Smooth muscle cell (in vitro differentiated cells): Measurements from ENCODE around the gene KLHL29. TPM values are rescaled to one million over a fixed set of nuclear protein-coding genes. Genes with fewer than 3 reads are reported as not detected.

Experiments
- DNase-seq: peaks from one replicate; lab custom pipeline; 2025; ENCODE audit not compliant: unreplicated experiment; lab: John Stamatoyannopoulos, UW
- H2AFZ ChIP-seq: fragments of 200-600 bp; sonication (generic); 2 replicates; pipeline ENCODE4 v1.6.0; 2016; ENCODE audit warnings: antibody characterized with exemption, low read depth, mild to moderate bottlenecking
- H3F3A ChIP-seq: fragments of 200-600 bp; sonication (generic); 2 replicates; pipeline ENCODE4 v1.6.0; 2017; ENCODE audit warnings: antibody characterized with exemption, low read depth
- H3K27ac ChIP-seq: fragments of 200-600 bp; sonication (generic); 2 replicates; pipeline ENCODE4 v1.5.1; 2016; ENCODE audit warnings: low read depth, mild to moderate bottlenecking
- H3K27me3 ChIP-seq: fragments of 200-600 bp; sonication (generic); 2 replicates; pipeline ENCODE4 v1.6.1; 2016; ENCODE audit warnings: low read depth, mild to moderate bottlenecking
- H3K36me3 ChIP-seq: fragments of 200-600 bp; sonication (generic); 2 replicates; pipeline ENCODE4 v1.5.1; 2016; ENCODE audit warnings: low read depth
- H3K4me1 ChIP-seq: fragments of 200-600 bp; sonication (generic); 2 replicates; pipeline ENCODE4 v1.5.1; 2016; ENCODE audit warnings: low read depth
- H3K4me2 ChIP-seq: fragments of 200-600 bp; sonication (generic); 2 replicates; pipeline ENCODE4 v1.6.0; 2016; ENCODE audit warnings: mild to moderate bottlenecking
- H3K4me3 ChIP-seq: fragments of 200-600 bp; sonication (generic); 2 replicates; pipeline ENCODE4 v1.5.1; 2016; ENCODE audit warnings: mild to moderate bottlenecking
- H3K79me2 ChIP-seq: fragments of 200-600 bp; sonication (generic); 2 replicates; pipeline ENCODE4 v1.6.0; 2016; ENCODE audit warnings: low read depth, mild to moderate bottlenecking
- H3K9ac ChIP-seq: fragments of 200-600 bp; sonication (generic); 2 replicates; pipeline ENCODE4 v1.6.0; 2016; ENCODE audit warnings: low read depth
- H3K9me3 ChIP-seq: fragments of 200-600 bp; sonication (generic); replicated peaks from 2 replicates; pipeline ENCODE4 v1.5.1; 2016; ENCODE audit warnings: low read depth
- H4K20me1 ChIP-seq: fragments of 200-600 bp; sonication (generic); 2 replicates; pipeline ENCODE4 v1.6.0; 2016; ENCODE audit warnings: low read depth
- WGBS: methylation state at CpG from one replicate; pipeline ENCODE4 v1.1.7; 2016; ENCODE audit warnings: low lambda C conversion rate; 5-methylcytosine and 5-hydroxymethylcytosine counted together
- polyA plus RNA-seq: library from polyadenylated mRNA; unstranded; fragments of >200 nt; fragmentation: Nextera tagmentation; extraction: Ambion mirVana; gene quantifications from 2 replicates; pipeline ENCODE4 v1.2.1, GENCODE V29; 2016
- total RNA-seq: library from RNA; depleted of rRNA; stranded (reverse); fragments of >200 nt; gene quantifications from 2 replicates; pipeline ENCODE4 v1.2.3, GENCODE V29; 2014
- TF ChIP-seq, protein P1 (sequence below): fragments of 200-600 bp; sonication (generic); IDR thresholded peaks from 2 replicates; pipeline ENCODE4 v1.5.1; 2017; ENCODE audit warnings: borderline replicate concordance, mild to moderate bottlenecking, antibody characterized with exemption; ENCODE audit not compliant: insufficient read depth, poor library complexity, severe bottlenecking

Gene KLHL29
- total and polyA plus RNA-seq, 2 experiments from 2014 or later = 3.1 to 6.6 TPM

GRCh38 chr2:23459032-23459431 is 74.1 kb downstream of the KLHL29 start:
- DNase-seq = no peak
- WGBS = 84% methylated on average over 2 of the region's 2 CpGs
- TF ChIP-seq, protein P1, sequence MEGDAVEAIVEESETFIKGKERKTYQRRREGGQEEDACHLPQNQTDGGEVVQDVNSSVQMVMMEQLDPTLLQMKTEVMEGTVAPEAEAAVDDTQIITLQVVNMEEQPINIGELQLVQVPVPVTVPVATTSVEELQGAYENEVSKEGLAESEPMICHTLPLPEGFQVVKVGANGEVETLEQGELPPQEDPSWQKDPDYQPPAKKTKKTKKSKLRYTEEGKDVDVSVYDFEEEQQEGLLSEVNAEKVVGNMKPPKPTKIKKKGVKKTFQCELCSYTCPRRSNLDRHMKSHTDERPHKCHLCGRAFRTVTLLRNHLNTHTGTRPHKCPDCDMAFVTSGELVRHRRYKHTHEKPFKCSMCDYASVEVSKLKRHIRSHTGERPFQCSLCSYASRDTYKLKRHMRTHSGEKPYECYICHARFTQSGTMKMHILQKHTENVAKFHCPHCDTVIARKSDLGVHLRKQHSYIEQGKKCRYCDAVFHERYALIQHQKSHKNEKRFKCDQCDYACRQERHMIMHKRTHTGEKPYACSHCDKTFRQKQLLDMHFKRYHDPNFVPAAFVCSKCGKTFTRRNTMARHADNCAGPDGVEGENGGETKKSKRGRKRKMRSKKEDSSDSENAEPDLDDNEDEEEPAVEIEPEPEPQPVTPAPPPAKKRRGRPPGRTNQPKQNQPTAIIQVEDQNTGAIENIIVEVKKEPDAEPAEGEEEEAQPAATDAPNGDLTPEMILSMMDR = no peak
- H2AFZ ChIP-seq = no peak overlapping the region
- H3K9me3 ChIP-seq = no peaks in the 10 kb centered on the region
- H3K4me3 ChIP-seq = no peak overlapping the region
- H3K27me3 ChIP-seq = no peaks in the 10 kb centered on the region
- no peaks in the 10 kb centered on the region for H3K36me3 ChIP-seq
- H3K4me1 ChIP-seq = peaks cover 7% of the 10 kb centered on the region
- no peaks in the 10 kb centered on the region for H3K79me2 ChIP-seq
- no peaks in the 10 kb centered on the region for H3F3A ChIP-seq
- H3K9ac ChIP-seq = no peak overlapping the region
- no peak overlapping the region for H3K27ac ChIP-seq
- no peak overlapping the region for H3K4me2 ChIP-seq
- no peaks in the 10 kb centered on the region for H4K20me1 ChIP-seq

DNA sequence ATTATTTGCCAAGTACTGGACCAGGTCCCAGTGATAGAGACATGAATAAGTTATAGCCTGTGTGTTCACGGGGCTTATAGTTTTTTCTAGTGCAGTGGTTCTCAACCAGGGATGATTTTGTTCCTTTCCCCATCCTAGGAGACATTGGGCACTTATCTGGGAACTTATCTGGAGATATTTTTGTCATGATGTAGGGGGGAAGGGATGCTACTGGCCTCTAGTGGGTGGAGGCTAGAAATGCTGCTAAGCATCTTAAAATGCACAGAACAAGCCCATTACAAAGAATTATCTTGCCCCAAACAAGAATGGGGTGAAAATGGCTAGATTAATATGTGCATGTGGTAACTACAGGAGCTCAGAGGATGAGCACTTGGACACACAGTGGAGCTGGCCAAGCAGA is 75.2 kb downstream of the KLHL29 start:
- Histone ChIP-seq H3K9me3 (no peaks in the 10 kb centered on the region), H3K4me2 (no peak overlapping the region), H3K79me2 (no peaks in the 10 kb centered on the region), H4K20me1 (no peaks in the 10 kb centered on the region), H3K27me3 (no peaks in the 10 kb centered on the region), H2AFZ (no peak overlapping the region), H3K4me3 (no peak overlapping the region), H3F3A (no peaks in the 10 kb centered on the region), H3K4me1 (no peaks in the 10 kb centered on the region), H3K27ac (no peak overlapping the region), H3K36me3 (no peaks in the 10 kb centered on the region), H3K9ac (no peak overlapping the region)
- WGBS = 83% methylated on average over 1 of the region's 1 CpG
- no peak for DNase-seq
- TF ChIP-seq, protein P1 = peak; percentile 36

GRCh38 chr2:23460993-23461392 is 76.0 kb downstream of the KLHL29 start:
- no peaks in the 10 kb centered on the region for H4K20me1 ChIP-seq
- no peak overlapping the region for H2AFZ ChIP-seq
- no peaks in the 10 kb centered on the region for H3K9me3 ChIP-seq
- H3F3A ChIP-seq = no peaks in the 10 kb centered on the region
- TF ChIP-seq, protein P1 = no peak
- no peak overlapping the region for H3K4me2 ChIP-seq
- no peaks in the 10 kb centered on the region for H3K36me3 ChIP-seq
- H3K9ac ChIP-seq = no peak overlapping the region
- WGBS = 86% methylated on average over 5 of the region's 5 CpGs
- H3K4me3 ChIP-seq = no peak overlapping the region
- H3K27ac ChIP-seq = no peak overlapping the region
- no peaks in the 10 kb centered on the region for H3K27me3 ChIP-seq
- H3K4me1 ChIP-seq = no peaks in the 10 kb centered on the region
- DNase-seq = no peak
- no peaks in the 10 kb centered on the region for H3K79me2 ChIP-seq

- Histone ChIP-seq H3K4me2 (no peak overlapping the region), H3F3A (no peaks in the 10 kb centered on the region), H3K9me3 (no peaks in the 10 kb centered on the region), H3K79me2 (no peaks in the 10 kb centered on the region), H3K9ac (no peak overlapping the region), H3K27me3 (no peaks in the 10 kb centered on the region), H4K20me1 (no peaks in the 10 kb centered on the region), H2AFZ (no peak overlapping the region), H3K27ac (no peak overlapping the region), H3K36me3 (no peaks in the 10 kb centered on the region), H3K4me3 (no peak overlapping the region), H3K4me1 (no peaks in the 10 kb centered on the region)
- TF ChIP-seq, protein P1 = no peak
- WGBS = 94% methylated on average over 6 of the region's 6 CpGs
- no peak for DNase-seq
Observed at GRCh38 chr2:23464156-23464555, 79.2 kb downstream of the KLHL29 start.
